Astrocyte (in vitro differentiated cells and primary cell): Measurements from ENCODE around the gene C3orf38. TPM values are rescaled to one million over a fixed set of nuclear protein-coding genes. Genes with fewer than 3 reads are reported as not detected.

ENCODE experiments used
- DNase-seq: peaks from one replicate; pipeline ENCODE4 v3.0.0-alpha.2; 2010; ENCODE audit warnings: low read depth
- FAIRE-seq: peaks from 2 replicates; lab custom pipeline; 2011; peaks lifted over from hg19 to GRCh38; lab: Jason Lieb, UNC
- H2AFZ ChIP-seq: 2 replicates; pipeline ENCODE4 v1.6.0; 2012; ENCODE audit warnings: low read depth, low read length, inconsistent platforms
- H3K27ac ChIP-seq: 2 replicates; pipeline ENCODE4 v1.5.1; 2011; ENCODE audit warnings: low read depth, low read length, inconsistent platforms
- H3K27me3 ChIP-seq: 2 replicates; pipeline ENCODE4 v1.6.0; 2011; ENCODE audit warnings: low read length, inconsistent platforms; ENCODE audit not compliant: insufficient read depth
- H3K36me3 ChIP-seq: 2 replicates; pipeline ENCODE4 v1.5.1; 2011; ENCODE audit warnings: low read length, inconsistent platforms; ENCODE audit not compliant: insufficient read depth
- H3K4me1 ChIP-seq: 2 replicates; pipeline ENCODE4 v1.5.1; 2011; ENCODE audit warnings: low read length, inconsistent platforms; ENCODE audit not compliant: insufficient read depth
- H3K4me2 ChIP-seq: 2 replicates; pipeline ENCODE4 v1.6.0; 2012; ENCODE audit warnings: low read length, inconsistent platforms
- H3K4me3 ChIP-seq: 2 replicates; pipeline ENCODE4 v1.5.1; 2011; ENCODE audit warnings: low read depth, mild to moderate bottlenecking, low read length, inconsistent platforms; ENCODE audit not compliant: insufficient read depth
- H3K79me2 ChIP-seq: 2 replicates; pipeline ENCODE4 v1.6.0; 2012; ENCODE audit warnings: mild to moderate bottlenecking, low read length, inconsistent platforms; ENCODE audit not compliant: insufficient read depth
- H3K9ac ChIP-seq: 2 replicates; pipeline ENCODE4 v1.6.0; 2012; ENCODE audit warnings: mild to moderate bottlenecking, low read length, inconsistent platforms
- H3K9me3 ChIP-seq: 2 replicates; pipeline ENCODE4 v1.5.1; 2012; ENCODE audit warnings: low read depth, mild to moderate bottlenecking, low read length, inconsistent platforms; ENCODE audit not compliant: insufficient read depth
- H4K20me1 ChIP-seq: 2 replicates; pipeline ENCODE4 v1.6.0; 2012; ENCODE audit warnings: low read length, inconsistent platforms; ENCODE audit not compliant: insufficient read depth
- H3K27ac Mint-ChIP-seq: one replicate; pipeline ENCODE4 v1.8.0; 2021; ENCODE audit warnings: mild to moderate bottlenecking, mixed read lengths; ENCODE audit not compliant: unreplicated experiment
- H3K27me3 Mint-ChIP-seq: one replicate; pipeline ENCODE4 v1.8.0; 2021; ENCODE audit warnings: low read depth, mixed read lengths; ENCODE audit not compliant: unreplicated experiment
- H3K36me3 Mint-ChIP-seq: one replicate; pipeline ENCODE4 v1.8.0; 2021; ENCODE audit warnings: low read depth, mixed read lengths; ENCODE audit not compliant: unreplicated experiment
- H3K4me1 Mint-ChIP-seq: one replicate; pipeline ENCODE4 v1.8.0; 2021; ENCODE audit warnings: low read depth, mixed read lengths; ENCODE audit not compliant: unreplicated experiment
- H3K4me3 Mint-ChIP-seq: one replicate; pipeline ENCODE4 v1.8.0; 2021; ENCODE audit warnings: mild to moderate bottlenecking, moderate library complexity, mixed read lengths; ENCODE audit not compliant: unreplicated experiment
- H3K9me3 Mint-ChIP-seq: one replicate; pipeline ENCODE4 v1.8.0; 2021; ENCODE audit warnings: mild to moderate bottlenecking, mixed read lengths; ENCODE audit not compliant: unreplicated experiment
- EZH2 ChIP-seq: IDR thresholded peaks from 2 replicates; pipeline ENCODE4 v1.6.1; 2012; ENCODE audit warnings: mild to moderate bottlenecking, low read length, inconsistent platforms; ENCODE audit not compliant: insufficient read depth
- total RNA-seq: library from RNA; stranded (reverse); gene quantifications from 2 replicates; pipeline ENCODE4 v1.2.1, GENCODE V29; 2021
- TF ChIP-seq, protein P1 (sequence below): IDR thresholded peaks from 2 replicates; pipeline ENCODE4 v1.5.1; 2011; ENCODE audit warnings: low read depth, mild to moderate bottlenecking, inconsistent platforms, low read length, moderate library complexity; ENCODE audit not compliant: insufficient read depth

The C3orf38 gene
- total RNA-seq, 1 donor from 2014 or later = 37.9 TPM

DNA sequence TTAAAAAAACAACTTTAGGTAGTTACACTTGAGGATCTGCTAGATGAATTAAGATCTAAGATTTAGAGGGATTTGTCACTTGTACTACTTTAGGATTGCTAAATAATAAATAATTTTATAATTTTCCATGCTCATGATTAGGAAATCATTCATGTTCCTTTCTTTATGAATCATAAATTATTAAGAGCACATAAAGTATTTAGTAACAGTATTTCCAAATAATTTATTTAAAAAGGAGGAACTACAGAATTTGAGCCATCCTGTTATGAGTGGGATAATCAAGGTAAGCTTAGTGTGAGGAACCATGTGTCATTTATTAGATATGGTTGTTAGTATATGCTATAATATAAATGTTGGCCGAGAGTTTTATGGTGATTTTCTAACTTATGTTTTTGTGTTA is 37.5 kb upstream of the C3orf38 start:
- FAIRE-seq (no peak), DNase-seq (no peak)
- Histone ChIP-seq H4K20me1 (peaks cover 18% of the 10 kb centered on the region), H3K4me2 (no peak overlapping the region), H2AFZ (no peak overlapping the region), H3K4me1 (no peaks in the 10 kb centered on the region), H3K36me3 (no peaks in the 10 kb centered on the region), H3K27ac (no peak overlapping the region), H3K9me3 (no peaks in the 10 kb centered on the region), H3K79me2 (peaks cover 20% of the 10 kb centered on the region), H3K4me3 (no peak overlapping the region), H3K27me3 (no peaks in the 10 kb centered on the region), H3K9ac (no peak overlapping the region)
- TF ChIP-seq, protein P1, sequence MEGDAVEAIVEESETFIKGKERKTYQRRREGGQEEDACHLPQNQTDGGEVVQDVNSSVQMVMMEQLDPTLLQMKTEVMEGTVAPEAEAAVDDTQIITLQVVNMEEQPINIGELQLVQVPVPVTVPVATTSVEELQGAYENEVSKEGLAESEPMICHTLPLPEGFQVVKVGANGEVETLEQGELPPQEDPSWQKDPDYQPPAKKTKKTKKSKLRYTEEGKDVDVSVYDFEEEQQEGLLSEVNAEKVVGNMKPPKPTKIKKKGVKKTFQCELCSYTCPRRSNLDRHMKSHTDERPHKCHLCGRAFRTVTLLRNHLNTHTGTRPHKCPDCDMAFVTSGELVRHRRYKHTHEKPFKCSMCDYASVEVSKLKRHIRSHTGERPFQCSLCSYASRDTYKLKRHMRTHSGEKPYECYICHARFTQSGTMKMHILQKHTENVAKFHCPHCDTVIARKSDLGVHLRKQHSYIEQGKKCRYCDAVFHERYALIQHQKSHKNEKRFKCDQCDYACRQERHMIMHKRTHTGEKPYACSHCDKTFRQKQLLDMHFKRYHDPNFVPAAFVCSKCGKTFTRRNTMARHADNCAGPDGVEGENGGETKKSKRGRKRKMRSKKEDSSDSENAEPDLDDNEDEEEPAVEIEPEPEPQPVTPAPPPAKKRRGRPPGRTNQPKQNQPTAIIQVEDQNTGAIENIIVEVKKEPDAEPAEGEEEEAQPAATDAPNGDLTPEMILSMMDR = no peak
- H3K4me1 Mint-ChIP-seq = peaks cover 2% of the 10 kb centered on the region
- H3K27ac Mint-ChIP-seq = no peak overlapping the region
- no peaks in the 10 kb centered on the region for H3K9me3 Mint-ChIP-seq
- H3K27me3 Mint-ChIP-seq = no peaks in the 10 kb centered on the region
- no peak overlapping the region for H3K4me3 Mint-ChIP-seq
- H3K36me3 Mint-ChIP-seq = no peaks in the 10 kb centered on the region

DNA sequence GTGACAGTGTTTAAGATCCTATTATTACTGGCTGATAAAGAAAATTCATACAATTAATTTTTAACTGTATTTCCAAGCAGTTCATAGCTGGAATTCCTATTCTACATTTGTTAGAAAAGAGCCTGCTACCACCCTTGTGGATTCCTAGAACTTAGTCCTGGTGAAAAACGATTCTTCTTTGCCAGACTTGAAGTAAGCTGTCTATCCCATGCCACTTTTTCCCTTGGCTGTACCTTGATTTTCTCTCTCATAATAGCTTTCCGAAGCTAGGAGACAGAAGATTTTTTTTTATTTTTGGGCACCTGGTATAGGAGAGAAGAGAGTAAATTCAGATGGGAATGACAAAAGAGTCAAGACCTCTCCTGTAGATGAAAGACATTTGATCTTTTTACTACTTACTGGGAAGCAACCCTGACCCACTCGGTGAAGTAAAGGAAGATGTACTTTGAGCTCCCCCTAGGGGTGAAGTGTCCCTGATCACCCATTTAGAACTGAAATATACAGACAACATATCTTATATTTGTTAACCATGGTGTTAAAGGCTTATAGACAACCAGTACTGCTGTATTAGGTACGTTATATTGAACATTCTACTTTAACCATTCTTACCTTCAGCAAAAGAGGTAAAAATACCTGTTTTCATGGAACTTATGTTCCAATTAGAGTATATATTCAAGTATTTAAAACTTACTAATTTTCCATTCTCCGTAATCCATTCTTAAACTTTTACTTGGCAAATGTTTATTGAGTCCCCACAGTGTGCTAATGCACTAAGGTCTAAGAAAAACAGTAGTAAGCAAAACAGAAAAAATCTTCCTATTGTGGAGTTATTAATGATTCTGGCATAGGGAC is 36.2 kb upstream of the C3orf38 start:
- Histone ChIP-seq H3K4me2 (no peak overlapping the region), H3K27ac (no peak overlapping the region), H3K36me3 (no peaks in the 10 kb centered on the region), H3K9ac (no peak overlapping the region), H3K4me3 (no peak overlapping the region), H3K4me1 (no peaks in the 10 kb centered on the region), H2AFZ (no peak overlapping the region), H3K79me2 (peaks cover 23% of the 10 kb centered on the region), H3K27me3 (no peaks in the 10 kb centered on the region), H3K9me3 (no peaks in the 10 kb centered on the region), H4K20me1 (peaks cover 15% of the 10 kb centered on the region)
- no peaks in the 10 kb centered on the region for H3K27me3 Mint-ChIP-seq
- H3K4me1 Mint-ChIP-seq = peaks cover 2% of the 10 kb centered on the region
- H3K4me3 Mint-ChIP-seq = no peak overlapping the region
- H3K27ac Mint-ChIP-seq = peak overlapping the region; percentile 72
- H3K36me3 Mint-ChIP-seq = no peaks in the 10 kb centered on the region
- no peaks in the 10 kb centered on the region for H3K9me3 Mint-ChIP-seq
- DNase-seq = peak; percentile 42
- FAIRE-seq = peak; percentile 82
- TF ChIP-seq, protein P1 = peak; percentile 78
- no peak for TF ChIP-seq EZH2
